ENCODE data around the gene OVCH1.
"Not testable (repeated sequence)": the region's sequence is repeated elsewhere in the genome, so short reads cannot be mapped to it uniquely, and the experiment has no call there.

OVCH1 gene

GRCh38 chr12:29425722-29426121, 71.8 kb downstream of the OVCH1 start:
- no peak for DNase-seq (ENCODE audit: low read depth)
- no peak overlapping the region for H3K4me3 ChIP-seq (ENCODE audit: low read depth, low read length)

DNA sequence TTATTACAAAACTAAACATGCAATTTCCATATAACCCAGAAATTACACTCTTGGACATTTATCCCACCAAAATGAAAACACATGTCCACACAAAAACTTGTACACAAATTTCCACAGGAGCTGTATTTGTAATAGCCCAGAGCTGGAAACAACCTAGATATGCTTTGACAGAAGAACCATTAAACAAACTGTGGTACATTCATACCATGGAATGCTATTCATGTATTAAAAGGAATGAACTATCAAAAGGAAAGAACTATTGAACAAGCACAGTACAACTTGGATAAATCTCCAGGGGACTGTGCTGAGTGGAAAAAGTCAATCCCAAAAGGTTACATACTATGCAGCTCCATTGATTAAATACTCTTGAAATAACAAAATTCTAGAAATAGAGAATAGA, 80.7 kb downstream of the OVCH1 start:
- DNase-seq (ENCODE audit: low read depth), result no peak
- no peak overlapping the region for H3K4me3 ChIP-seq (ENCODE audit: low read depth, low read length)

GRCh38 chr12:29415111-29415510, 82.4 kb downstream of the OVCH1 start:
- no peak for DNase-seq (ENCODE audit: low read depth)
- H3K4me3 ChIP-seq (ENCODE audit: low read depth, low read length), result no peak overlapping the region

GRCh38 chr12:29414368-29414767, 83.1 kb downstream of the OVCH1 start:
- DNase-seq (ENCODE audit: low read depth), result no peak
- H3K4me3 ChIP-seq (ENCODE audit: low read depth, low read length), result no peak overlapping the region

GRCh38 chr12:29405561-29405960, 91.9 kb downstream of the OVCH1 start:
- no peak for DNase-seq (ENCODE audit: low read depth)
- no peak overlapping the region for H3K4me3 ChIP-seq (ENCODE audit: low read depth, low read length)

- DNase-seq (ENCODE audit: low read depth), result no peak
- no peak overlapping the region for H3K4me3 ChIP-seq (ENCODE audit: low read depth, low read length)
These were observed 93.5 kb downstream of the OVCH1 start for GRCh38 chr12:29403991-29404390.

GRCh38 chr12:29402437-29402836, 95.0 kb downstream of the OVCH1 start:
- H3K4me3 ChIP-seq (ENCODE audit: low read depth, low read length), result no peak overlapping the region
- no peak for DNase-seq (ENCODE audit: low read depth)

GRCh38 chr12:29398495-29398894, 99.0 kb downstream of the OVCH1 start:
- no peak overlapping the region for H3K4me3 ChIP-seq (ENCODE audit: low read depth, low read length)
- no peak for DNase-seq (ENCODE audit: low read depth)

DNA sequence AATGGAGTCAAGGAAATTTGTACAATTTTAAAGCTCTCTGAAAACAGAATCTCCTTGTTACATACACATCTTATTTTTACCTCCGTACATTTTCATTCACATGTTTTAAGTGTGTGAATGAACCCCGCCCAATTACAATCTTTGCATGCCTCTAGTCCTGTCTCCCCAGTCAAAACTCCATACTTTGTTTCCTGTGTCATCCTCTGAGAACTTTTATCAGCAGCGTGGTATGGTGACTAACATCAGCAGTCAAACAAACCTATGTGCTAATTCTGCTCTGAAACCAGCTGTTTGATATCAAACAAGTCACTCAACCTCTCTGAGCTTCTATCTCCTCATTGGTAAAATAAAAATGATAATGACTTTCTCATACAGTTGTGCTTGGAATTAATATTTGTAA, 100.7 kb downstream of the OVCH1 start:
- no peak overlapping the region for H3K4me3 ChIP-seq (ENCODE audit: low read depth, low read length)
- DNase-seq (ENCODE audit: low read depth), result no peak

GRCh38 chr12:29395356-29395755, 102.1 kb downstream of the OVCH1 start:
- DNase-seq (ENCODE audit: low read depth), result no peak
- no peak overlapping the region for H3K4me3 ChIP-seq (ENCODE audit: low read depth, low read length)

- not testable (repeated sequence) for DNase-seq (ENCODE audit: low read depth); H3K4me3 ChIP-seq (ENCODE audit: low read depth, low read length)
These were observed 107.1 kb downstream of the OVCH1 start for GRCh38 chr12:29390419-29390818.

DNA sequence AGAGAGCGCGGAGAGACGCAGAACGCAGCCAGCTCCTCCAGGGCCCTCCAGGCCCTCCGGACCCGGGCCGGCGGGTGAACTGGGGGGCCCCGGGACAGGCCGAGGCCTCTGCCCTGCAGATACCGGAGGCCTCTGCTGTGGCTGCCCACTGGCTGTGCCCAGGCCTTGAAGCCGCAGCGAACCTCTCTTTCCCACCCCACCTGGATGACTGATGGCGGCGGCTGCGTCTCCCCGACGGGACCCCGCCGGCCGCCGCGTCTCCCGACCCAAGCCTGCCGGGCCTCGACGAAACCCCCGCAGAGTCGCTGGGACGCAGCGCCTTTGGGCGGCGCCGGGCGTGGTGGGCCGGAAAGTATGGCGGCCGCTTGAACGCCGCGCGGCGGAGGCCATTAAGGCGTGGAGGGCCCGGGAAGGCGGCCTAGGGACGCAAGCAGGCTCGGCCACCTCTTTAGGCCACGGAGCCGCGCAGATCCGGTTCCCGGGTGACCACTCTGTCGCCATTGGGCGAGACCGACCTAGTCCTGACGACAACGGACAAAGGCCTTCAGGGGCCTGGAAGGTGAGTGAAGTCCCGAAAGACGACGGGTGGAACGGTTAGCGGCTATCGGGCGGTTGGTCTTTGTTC, 108.1 kb downstream of the OVCH1 start:
- H3K4me3 ChIP-seq (ENCODE audit: low read depth, low read length), result no peak overlapping the region
- no peak for DNase-seq (ENCODE audit: low read depth)

DNA sequence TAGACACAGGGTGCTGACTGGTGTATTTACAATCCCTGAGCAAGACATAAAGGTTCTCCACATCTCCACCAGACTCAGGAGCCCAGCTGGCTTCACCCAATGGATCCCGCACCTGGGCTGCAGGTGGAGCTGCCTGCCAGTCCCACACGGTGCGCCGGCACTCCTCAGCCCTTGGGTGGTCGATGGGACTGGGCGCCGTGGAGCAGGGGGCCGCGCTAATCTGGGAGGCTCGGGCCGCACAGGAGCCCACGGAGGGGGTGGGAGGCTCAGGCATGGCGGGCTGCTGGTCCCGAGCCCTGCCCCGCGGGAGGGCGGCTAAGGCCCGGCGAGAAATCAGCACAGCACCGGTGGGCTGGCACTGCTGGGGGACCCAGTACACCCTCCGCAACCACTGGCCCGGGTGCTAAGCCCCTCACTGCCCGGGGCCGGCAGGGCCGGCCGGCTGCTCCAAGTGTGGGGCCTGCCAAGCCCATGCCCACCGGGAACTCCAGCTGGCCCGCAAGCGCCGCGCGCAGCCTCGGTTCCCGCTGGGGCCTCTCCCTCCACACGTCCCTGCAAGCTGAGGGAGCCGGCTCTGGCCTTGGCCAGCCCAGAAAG, 111.3 kb downstream of the OVCH1 start:
- H3K4me3 ChIP-seq (ENCODE audit: low read depth, low read length); DNase-seq (ENCODE audit: low read depth): not testable (repeated sequence)

DNA sequence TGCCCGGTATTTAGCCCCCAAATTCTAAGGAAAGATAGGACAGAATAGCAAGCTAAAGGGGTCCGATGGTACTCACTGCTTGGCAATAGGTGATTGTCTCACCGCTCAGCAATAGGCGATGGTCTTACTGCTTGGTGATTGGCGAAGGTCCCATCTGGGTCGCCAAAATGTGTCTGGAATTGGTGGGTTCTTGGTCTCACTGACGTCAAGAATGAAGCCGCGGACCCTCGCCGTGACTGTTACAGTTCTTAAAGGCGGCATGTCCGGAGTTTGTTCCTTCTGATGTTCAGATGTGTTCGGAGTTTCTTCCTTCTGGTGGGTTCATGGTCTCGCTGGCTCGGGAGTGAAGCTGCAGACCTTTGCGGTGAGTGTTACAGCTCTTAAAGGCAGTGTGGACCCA, 112.3 kb downstream of the OVCH1 start:
- DNase-seq (ENCODE audit: low read depth); H3K4me3 ChIP-seq (ENCODE audit: low read depth, low read length): not testable (repeated sequence)

GRCh38 chr12:29382251-29382650, 115.2 kb downstream of the OVCH1 start:
- no peak overlapping the region for H3K4me3 ChIP-seq (ENCODE audit: low read depth, low read length)
- no peak for DNase-seq (ENCODE audit: low read depth)

- peak; percentile 98 for DNase-seq (ENCODE audit: low read depth)
- H3K4me3 ChIP-seq (ENCODE audit: low read depth, low read length), result peak within 1 kb of the TSS; percentile 93
These were observed 116.7 kb downstream of the OVCH1 start, which contains the start of gene ERGIC2 for GRCh38 chr12:29380536-29381523. ERGIC2 (minus strand) TSS chr12:29381172; CDS start chr12:29371633, 9,539 bp downstream.
